Measurements from ENCODE around the gene TFAP2E.
"Not testable (repeated sequence)": the region's sequence is repeated elsewhere in the genome, so short reads cannot be mapped to it uniquely, and the experiment has no call there.

DNA sequence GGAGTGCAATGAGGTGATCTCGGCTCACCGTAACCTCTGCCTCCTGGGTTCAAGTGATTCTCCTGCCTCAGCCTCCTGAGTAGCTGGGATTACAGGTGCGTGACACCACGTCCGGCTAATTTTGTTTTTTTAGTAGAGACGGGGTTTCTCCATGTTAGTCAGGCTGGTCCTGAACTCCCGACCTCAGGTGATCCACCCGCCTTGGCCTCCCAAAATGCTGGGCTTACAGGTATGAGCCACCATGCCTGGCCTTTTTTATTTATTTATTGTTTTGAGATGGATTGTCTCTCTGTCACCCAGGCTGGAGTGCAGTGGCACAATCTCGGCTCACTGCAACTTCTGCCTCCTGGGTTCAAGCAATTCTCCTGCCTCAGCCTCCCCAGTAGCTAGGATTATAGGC lies 8.5 kb downstream of the TFAP2E start:
- TF ChIP-seq, protein P1, sequence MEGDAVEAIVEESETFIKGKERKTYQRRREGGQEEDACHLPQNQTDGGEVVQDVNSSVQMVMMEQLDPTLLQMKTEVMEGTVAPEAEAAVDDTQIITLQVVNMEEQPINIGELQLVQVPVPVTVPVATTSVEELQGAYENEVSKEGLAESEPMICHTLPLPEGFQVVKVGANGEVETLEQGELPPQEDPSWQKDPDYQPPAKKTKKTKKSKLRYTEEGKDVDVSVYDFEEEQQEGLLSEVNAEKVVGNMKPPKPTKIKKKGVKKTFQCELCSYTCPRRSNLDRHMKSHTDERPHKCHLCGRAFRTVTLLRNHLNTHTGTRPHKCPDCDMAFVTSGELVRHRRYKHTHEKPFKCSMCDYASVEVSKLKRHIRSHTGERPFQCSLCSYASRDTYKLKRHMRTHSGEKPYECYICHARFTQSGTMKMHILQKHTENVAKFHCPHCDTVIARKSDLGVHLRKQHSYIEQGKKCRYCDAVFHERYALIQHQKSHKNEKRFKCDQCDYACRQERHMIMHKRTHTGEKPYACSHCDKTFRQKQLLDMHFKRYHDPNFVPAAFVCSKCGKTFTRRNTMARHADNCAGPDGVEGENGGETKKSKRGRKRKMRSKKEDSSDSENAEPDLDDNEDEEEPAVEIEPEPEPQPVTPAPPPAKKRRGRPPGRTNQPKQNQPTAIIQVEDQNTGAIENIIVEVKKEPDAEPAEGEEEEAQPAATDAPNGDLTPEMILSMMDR (conservative IDR thresholded peaks at IDR 0.05; ENCODE audit: low read depth, low read length), result not testable (repeated sequence)
- TF ChIP-seq EZH2 (IDR thresholded peaks at IDR 0.05; ENCODE audit: low read length, unreplicated experiment), result not testable (repeated sequence)

Data from PC-3 (cell line).